H1 (cell line): ENCODE data around the gene PPP1R3G. TPM values are rescaled to one million over a fixed set of nuclear protein-coding genes. Genes with fewer than 3 reads are reported as not detected.

Source experiments
- CTCF ChIA-PET: fragments of 300-600 bp; sonication (Branson Sonifier 250); formaldehyde crosslinking; loops from one replicate; lab custom pipeline; 2021; ENCODE audit not compliant: partially characterized antibody; lab: Charles Lee
- POLR2A ChIA-PET: fragments of 300-600 bp; sonication (Branson Sonifier 250); formaldehyde crosslinking; loops from one replicate; lab custom pipeline; 2021; ENCODE audit warnings: inconsistent platforms; ENCODE audit not compliant: partially characterized antibody; lab: Charles Lee
- DNase-seq, 2 experiments: peaks; one replicate each; pipeline versions ENCODE4 v3.0.0 to v3.0.0-alpha.2; 2010 to 2022; ENCODE audit warnings: low spot score in 2 of 2, low read depth in 1 of 2, mixed read lengths in 1 of 2
- FAIRE-seq: peaks from 2 replicates; lab custom pipeline; 2011; peaks lifted over from hg19 to GRCh38; lab: Jason Lieb, UNC
- H2AFZ ChIP-seq: 2 replicates; pipeline ENCODE4 v1.8.1; 2012; ENCODE audit warnings: low read length, inconsistent platforms
- H2AK5ac ChIP-seq: 2 replicates; pipeline ENCODE4 v1.6.1; 2013; ENCODE audit warnings: low read depth, low read length
- H2BK120ac ChIP-seq: replicated peaks from 2 replicates; pipeline ENCODE3; 2013; ENCODE audit warnings: low read depth, low read length, inconsistent platforms
- H2BK12ac ChIP-seq: 2 replicates; pipeline ENCODE4 v1.6.1; 2013; ENCODE audit warnings: low read depth, low read length
- H2BK15ac ChIP-seq: 2 replicates; pipeline ENCODE4 v1.6.1; 2013; ENCODE audit warnings: low read length
- H2BK20ac ChIP-seq: 2 replicates; pipeline ENCODE4 v1.6.1; 2013; ENCODE audit warnings: low read length
- H2BK5ac ChIP-seq: 2 replicates; pipeline ENCODE4 v1.6.1; 2013; ENCODE audit warnings: low read depth, low read length
- H3K14ac ChIP-seq: 2 replicates; pipeline ENCODE4 v1.6.1; 2013; ENCODE audit warnings: inconsistent platforms; ENCODE audit not compliant: insufficient read length
- H3K18ac ChIP-seq: 2 replicates; pipeline ENCODE4 v1.6.1; 2013; ENCODE audit warnings: low read length; ENCODE audit errors: extremely low read depth
- H3K23ac ChIP-seq: 2 replicates; pipeline ENCODE4 v1.6.1; 2013; ENCODE audit warnings: inconsistent platforms; ENCODE audit not compliant: insufficient read length
- H3K23me2 ChIP-seq: 2 replicates; pipeline ENCODE4 v1.6.1; 2013; ENCODE audit warnings: low read depth, low read length
- H3K27ac ChIP-seq: 2 replicates; pipeline ENCODE4 v1.6.1; 2011; ENCODE audit warnings: low read depth, low read length, inconsistent platforms
- H3K27me3 ChIP-seq, 4 experiments: replicated peaks in 1 of 4; 1 replicate in 1 of 4; 2 replicates in 3 of 4; pipeline versions ENCODE4 v1.6.1 to v1.8.1; 2011 to 2013; ENCODE audit warnings: low read length in 3 of 4, mild to moderate bottlenecking in 3 of 4, inconsistent platforms in 2 of 4, mixed read lengths in 2 of 4, moderate library complexity in 1 of 4; ENCODE audit not compliant: control insufficient read depth in 3 of 4, insufficient read depth in 3 of 4; ENCODE audit errors: extremely low read depth in 1 of 4
- H3K36me3 ChIP-seq, 4 experiments: 2 replicates each; pipeline versions ENCODE4 v1.6.1 to v1.8.1; 2011 to 2013; ENCODE audit warnings: mild to moderate bottlenecking in 4 of 4, low read length in 3 of 4, moderate library complexity in 2 of 4, control low read depth in 1 of 4, inconsistent platforms in 1 of 4; ENCODE audit not compliant: insufficient read depth in 4 of 4, control insufficient read depth in 2 of 4
- H3K4ac ChIP-seq: replicated peaks from 2 replicates; pipeline ENCODE3; 2013; ENCODE audit warnings: low read length, low read depth, mixed read lengths, inconsistent platforms; ENCODE audit not compliant: insufficient read length
- H3K4me1 ChIP-seq, 4 experiments: replicated peaks in 1 of 4; 1 replicate in 1 of 4; 2 replicates in 3 of 4; pipeline versions ENCODE4 v1.6.1 to v1.8.1; 2011 to 2013; ENCODE audit warnings: low read length in 3 of 4, inconsistent platforms in 2 of 4, mixed read lengths in 1 of 4; ENCODE audit not compliant: insufficient read depth in 4 of 4, control insufficient read depth in 3 of 4
- H3K4me2 ChIP-seq, 2 experiments: 2 replicates each; pipeline versions ENCODE4 v1.6.1 to v1.8.1; 2011 to 2013; ENCODE audit warnings: low read depth in 2 of 2, low read length in 2 of 2, control low read depth in 1 of 2, inconsistent platforms in 1 of 2, mild to moderate bottlenecking in 1 of 2; ENCODE audit not compliant: insufficient read depth in 1 of 2
- H3K4me3 ChIP-seq, 4 experiments: fragments of 200-600, 300-600 bp in 1 of 4; sonication (generic), shearing (Covaris generic), sonication (Bioruptor Twin) in 1 of 4; 2 replicates each; pipeline versions ENCODE4 v1.5.1 to v1.8.1; 2011 to 2016; ENCODE audit warnings: low read length in 4 of 4, low read depth in 3 of 4, control low read depth in 2 of 4, inconsistent platforms in 2 of 4, mild to moderate bottlenecking in 2 of 4, mixed read lengths in 1 of 4, moderate library complexity in 1 of 4; ENCODE audit not compliant: insufficient read depth in 2 of 4; ENCODE audit errors: extremely low read depth in 1 of 4
- H3K56ac ChIP-seq: replicated peaks from 2 replicates; pipeline ENCODE3; 2013; ENCODE audit warnings: low read depth, mild to moderate bottlenecking, mixed read lengths, low read length, inconsistent platforms; ENCODE audit not compliant: insufficient read length
- H3K79me1 ChIP-seq: 2 replicates; pipeline ENCODE4 v1.6.1; 2013; ENCODE audit warnings: low read depth, low read length, control low read depth
- H3K79me2 ChIP-seq, 2 experiments: 2 replicates each; pipeline versions ENCODE4 v1.6.1 to v1.8.1; 2012 to 2013; ENCODE audit warnings: low read length in 2 of 2, mild to moderate bottlenecking in 2 of 2, inconsistent platforms in 1 of 2; ENCODE audit not compliant: insufficient read depth in 2 of 2, control insufficient read depth in 1 of 2
- H3K9ac ChIP-seq, 4 experiments: replicated peaks in 1 of 4; 1 replicate in 1 of 4; 2 replicates in 3 of 4; pipeline versions ENCODE4 v1.6.1 to v1.8.1; 2011 to 2013; ENCODE audit warnings: low read depth in 3 of 4, low read length in 3 of 4, control low read depth in 2 of 4, mild to moderate bottlenecking in 2 of 4, moderate library complexity in 2 of 4, inconsistent platforms in 1 of 4; ENCODE audit errors: extremely low read depth in 1 of 4
- H3K9me3 ChIP-seq, 2 experiments: 2 replicates each; pipeline versions ENCODE4 v1.6.1 to v1.8.1; 2012 to 2013; ENCODE audit warnings: mild to moderate bottlenecking in 2 of 2, moderate library complexity in 2 of 2, control low read depth in 1 of 2, inconsistent platforms in 1 of 2, low read depth in 1 of 2, low read length in 1 of 2, mixed read lengths in 1 of 2; ENCODE audit not compliant: insufficient read depth in 2 of 2
- H4K20me1 ChIP-seq, 2 experiments: replicated peaks in 1 of 2; 2 replicates each; pipeline versions ENCODE3 to v1.8.1; 2011 to 2013; ENCODE audit warnings: inconsistent platforms in 2 of 2, low read length in 2 of 2, mild to moderate bottlenecking in 1 of 2; ENCODE audit not compliant: insufficient read depth in 2 of 2, control insufficient read depth in 1 of 2
- H4K5ac ChIP-seq: 2 replicates; pipeline ENCODE4 v1.6.1; 2013; ENCODE audit warnings: low read length, low read depth, mixed read lengths, inconsistent platforms; ENCODE audit not compliant: insufficient read length
- H4K8ac ChIP-seq: 2 replicates; pipeline ENCODE4 v1.8.0; 2013; ENCODE audit warnings: mild to moderate bottlenecking, moderate library complexity, low read length, inconsistent platforms; ENCODE audit not compliant: insufficient read depth; ENCODE audit errors: extremely low read depth
- H4K91ac ChIP-seq: replicated peaks from 2 replicates; pipeline ENCODE3; 2013; ENCODE audit warnings: low read length, mixed read lengths, inconsistent platforms; ENCODE audit not compliant: insufficient read length
- CBX5 ChIP-seq: fragments of 300-800, 300-1000 bp; sonication (generic); IDR thresholded peaks from 2 replicates; pipeline ENCODE4 v1.7.1; 2016; ENCODE audit warnings: antibody characterized with exemption, low read length, low read depth
- WGBS, 2 experiments: shearing (Covaris generic) in 1 of 2; methylation state at CpG; one replicate each; pipeline versions ENCODE4 v1.1.6 to v1.1.7; 2013 to 2015; ENCODE audit warnings: low lambda C conversion rate in 2 of 2, mixed read lengths in 2 of 2, inconsistent platforms in 1 of 2, low coverage in 1 of 2, missing lambda C conversion rate in 1 of 2; ENCODE audit not compliant: insufficient replicate concordance in 2 of 2, insufficient coverage in 1 of 2, insufficient read length in 1 of 2; ENCODE audit errors: extremely low coverage in 1 of 2, missing lambda C conversion rate in 1 of 2; 5-methylcytosine and 5-hydroxymethylcytosine counted together
- polyA plus RNA-seq, 7 experiments: library from polyadenylated mRNA; depleted of rRNA in 3 of 7; stranded (reverse) in 5 of 7; unstranded in 2 of 7; fragments of >200 nt in 5 of 7; fragments of 200-250 nt in 2 of 7; gene quantifications; 1 replicate in 5 of 7; 2 replicates in 1 of 7; 4 replicates in 1 of 7; pipeline versions ENCODE4 v1.2.1 to v1.2.3, GENCODE V29; 2011 to 2013; ENCODE audit warnings: missing spikeins in 2 of 7, mixed read lengths in 2 of 7
- total RNA-seq: library from RNA; stranded (reverse); fragmentation: NEBNext Ultra II Directional; extraction: Animal tissue kit (Norgen Biotek cat#: 25700); gene quantifications from 2 replicates; pipeline ENCODE4 v1.2.1, GENCODE V29; 2021
- TF ChIP-seq, protein P1 (sequence below): IDR thresholded peaks from 2 replicates; pipeline ENCODE4 v1.6.1; 2011; ENCODE audit warnings: low read depth, mild to moderate bottlenecking, low read length; ENCODE audit not compliant: insufficient read depth

Gene PPP1R3G
- total and polyA plus RNA-seq, 2 of the 8 experiments (the other 6 are each of a cell fraction or from before 2014, with no cell fraction given) = 0.03 to 0.09 TPM

DNA sequence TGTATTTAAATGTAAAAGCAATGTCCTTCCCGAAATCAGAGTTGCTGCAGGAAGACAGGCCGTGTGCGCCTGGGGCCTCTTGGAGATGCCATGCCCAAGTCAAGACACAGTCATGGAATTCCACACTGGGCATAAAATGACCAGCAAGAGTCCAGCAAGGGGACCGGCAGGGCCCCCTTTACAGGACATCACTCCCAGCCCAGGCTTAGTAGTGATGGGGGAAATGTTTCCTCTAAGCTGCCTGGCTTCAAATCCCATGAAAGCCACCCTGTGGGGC is 1.9 kb upstream of the PPP1R3G start:
- H3K27me3 ChIP-seq = peaks cover 35 to 60% (median 57%) of the 10 kb centered on the region in 4 experiments
- H3K4me2 ChIP-seq = no peak overlapping the region
- no peaks in the 10 kb centered on the region; a peak in 1 of 4 replicates for H3K9me3 ChIP-seq
- H3K18ac ChIP-seq = no peak overlapping the region
- no peak overlapping the region for H3K56ac ChIP-seq
- H4K20me1 ChIP-seq = peaks cover 3 to 5% of the 10 kb centered on the region in 2 experiments
- no peak for DNase-seq
- H3K79me2 ChIP-seq = no peaks in the 10 kb centered on the region
- H3K14ac ChIP-seq = no peak overlapping the region
- H3K4me1 ChIP-seq = peaks cover 0 to 19% (median 8%) of the 10 kb centered on the region in 4 experiments; a peak in 4 of 7 replicates
- H4K91ac ChIP-seq = no peak overlapping the region
- H2AK5ac ChIP-seq = peak overlapping the region; percentile 53; the same call in 1 of the 2 replicates
- CTCF ChIA-PET = interaction anchor here (0.8 to 1.1 kb wide), 3 partner anchors 44 to 912 kb away, joined by 3 to 4 read pairs (median 3); no protein-coding TSS in a partner anchor
- H3K4ac ChIP-seq = no peak overlapping the region
- no peak overlapping the region for H4K5ac ChIP-seq
- H2AFZ ChIP-seq = no peak overlapping the region
- POLR2A ChIA-PET = no interaction called here
- H3K79me1 ChIP-seq = no peaks in the 10 kb centered on the region; the same call in 1 of the 2 replicates
- H3K36me3 ChIP-seq = no peaks in the 10 kb centered on the region
- no peak overlapping the region for H2BK12ac ChIP-seq
- WGBS, 2 experiments = 79% methylated on average over 4 of the region's 4 CpGs; no CpG with 5 or more reads in 1 of the 2 experiments
- no peak overlapping the region for H4K8ac ChIP-seq
- H3K23ac ChIP-seq = no peak overlapping the region
- no peak overlapping the region for H3K27ac ChIP-seq
- H2BK120ac ChIP-seq = no peak overlapping the region
- H2BK15ac ChIP-seq = no peak overlapping the region
- no peak overlapping the region for H2BK5ac ChIP-seq
- H2BK20ac ChIP-seq = no peak overlapping the region
- no peak overlapping the region for H3K4me3 ChIP-seq
- no peak overlapping the region for H3K9ac ChIP-seq
- FAIRE-seq = no peak
- H3K23me2 ChIP-seq = peaks cover 17% of the 10 kb centered on the region; the same call in 1 of the 2 replicates
- no peak for TF ChIP-seq CBX5
- TF ChIP-seq, protein P1, sequence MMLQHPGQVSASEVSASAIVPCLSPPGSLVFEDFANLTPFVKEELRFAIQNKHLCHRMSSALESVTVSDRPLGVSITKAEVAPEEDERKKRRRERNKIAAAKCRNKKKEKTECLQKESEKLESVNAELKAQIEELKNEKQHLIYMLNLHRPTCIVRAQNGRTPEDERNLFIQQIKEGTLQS = no peak
